GM10847 (cell line): ENCODE data around the gene FHOD1.

ENCODE experiments used
- POLR2A ChIP-seq: IDR thresholded peaks from 2 replicates; pipeline ENCODE4 v1.6.1; 2011; ENCODE audit not compliant: insufficient read length; ENCODE audit errors: extremely low read depth

Gene FHOD1

DNA sequence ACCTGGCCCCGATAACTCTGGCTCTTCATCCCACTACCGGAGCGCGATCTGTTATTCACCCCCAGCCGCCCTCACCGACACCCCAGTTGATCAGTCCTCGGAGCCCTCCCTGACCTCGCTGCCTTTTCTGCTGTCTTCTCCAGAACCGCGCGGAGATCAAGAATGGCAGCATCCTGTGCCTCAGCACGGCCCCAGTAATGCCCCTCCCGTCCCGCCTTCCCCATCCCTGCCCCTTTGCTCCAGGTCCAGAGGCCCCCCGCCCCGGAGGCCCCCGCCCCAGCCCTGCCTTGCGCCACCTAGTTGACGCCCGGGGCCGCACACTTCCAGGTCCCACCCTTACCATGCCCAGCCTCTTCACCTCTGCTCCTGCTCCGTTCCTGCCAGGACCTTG, 47.5 kb downstream of the FHOD1 start:
- TF ChIP-seq POLR2A: no peak

DNA sequence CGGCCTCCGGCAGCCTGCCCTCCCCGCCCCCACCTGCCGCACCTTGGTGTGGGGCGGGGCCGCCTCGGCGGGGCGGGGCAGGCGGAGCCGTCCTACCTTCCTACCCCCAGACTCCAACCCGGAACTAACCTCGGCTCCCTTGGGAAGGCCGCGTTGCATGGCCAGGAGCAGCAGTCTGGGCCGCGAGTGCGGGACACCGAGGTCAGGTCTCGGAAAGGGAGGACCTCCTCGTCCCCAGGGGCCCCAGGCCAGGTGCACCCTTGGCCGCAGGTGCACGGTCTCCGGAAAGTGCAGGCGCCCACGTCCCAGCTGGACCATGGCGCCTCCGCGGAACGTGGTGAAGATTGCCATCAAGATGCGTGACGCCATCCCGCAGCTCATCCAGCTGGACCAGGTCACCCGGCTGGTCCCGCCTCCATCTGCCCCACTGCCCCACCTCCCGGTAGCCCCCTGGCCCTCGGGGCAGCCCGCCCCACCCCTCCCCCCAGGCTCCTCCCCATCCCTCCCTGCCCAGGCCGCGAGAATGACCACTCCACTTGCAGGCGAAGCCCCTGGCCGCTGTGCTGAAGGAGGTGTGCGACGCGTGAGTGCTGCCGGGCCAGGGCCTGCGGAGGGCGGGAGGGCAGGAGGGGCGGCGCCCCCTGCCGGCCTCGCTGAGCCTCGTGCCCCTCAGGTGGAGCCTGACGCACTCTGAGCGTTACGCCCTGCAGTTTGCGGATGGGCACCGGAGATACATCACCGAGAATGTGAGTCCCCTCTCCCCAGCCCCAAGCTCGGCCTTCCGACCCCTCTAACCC, 48.1 kb downstream of the FHOD1 start, which contains the start of gene ELMO3:
TSS of gene ELMO3 (plus strand) at position 121 of the 797 bp plus-strand sequence. CDS start at position 317, 196 bp downstream.
- no peak for TF ChIP-seq POLR2A

DNA sequence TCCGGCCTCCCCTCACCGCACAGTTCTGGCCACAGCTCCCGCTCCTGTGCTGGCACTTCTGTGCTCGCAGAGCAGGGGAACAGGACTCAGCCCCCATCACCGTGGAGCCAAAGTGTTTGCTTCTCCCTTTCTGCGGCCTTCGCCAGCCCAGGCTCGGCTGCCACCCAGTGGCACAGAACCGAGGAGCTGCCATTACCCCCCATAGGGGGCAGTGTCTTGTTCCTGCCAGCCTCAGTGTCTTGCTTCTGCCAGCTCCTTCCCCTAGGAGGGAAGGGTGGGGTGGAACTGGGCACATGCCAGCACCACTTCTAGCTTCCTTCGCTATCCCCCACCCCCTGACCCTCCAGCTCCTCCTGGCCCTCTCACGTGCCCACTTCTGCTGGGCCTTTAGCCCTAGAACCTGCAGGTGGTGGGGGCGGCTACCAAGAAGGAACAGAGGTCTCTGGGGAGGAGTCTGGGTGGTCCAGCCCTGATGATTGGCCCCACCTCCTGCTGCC, 49.0 kb downstream of the FHOD1 start:
- TF ChIP-seq POLR2A: no peak

- TF ChIP-seq POLR2A: no peak
Observed at GRCh38 chr16:67197704-67198103, 49.6 kb downstream of the FHOD1 start.

GRCh38 chr16:67196881-67197280, 50.4 kb downstream of the FHOD1 start:
- TF ChIP-seq POLR2A: no peak

DNA sequence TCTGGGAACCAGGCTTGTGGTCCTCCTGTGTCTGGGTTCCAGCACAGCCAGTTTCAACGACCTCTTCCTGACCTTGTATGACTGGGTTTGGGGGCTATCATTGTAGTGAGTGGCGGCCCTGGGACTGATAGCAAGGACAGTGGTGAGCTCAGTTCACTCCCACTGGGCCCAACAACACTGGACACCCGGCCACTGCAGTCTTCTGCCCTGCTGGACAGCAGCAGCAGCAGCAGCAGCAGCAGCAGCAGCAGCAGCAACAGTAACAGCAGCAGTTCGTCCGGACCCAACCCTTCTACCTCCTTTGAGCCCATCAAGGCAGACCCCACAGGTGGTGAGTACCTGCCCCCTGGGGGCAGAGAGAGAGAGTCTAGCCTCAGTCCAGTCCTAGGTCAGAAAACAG, 51.6 kb downstream of the FHOD1 start:
- no peak for TF ChIP-seq POLR2A

DNA sequence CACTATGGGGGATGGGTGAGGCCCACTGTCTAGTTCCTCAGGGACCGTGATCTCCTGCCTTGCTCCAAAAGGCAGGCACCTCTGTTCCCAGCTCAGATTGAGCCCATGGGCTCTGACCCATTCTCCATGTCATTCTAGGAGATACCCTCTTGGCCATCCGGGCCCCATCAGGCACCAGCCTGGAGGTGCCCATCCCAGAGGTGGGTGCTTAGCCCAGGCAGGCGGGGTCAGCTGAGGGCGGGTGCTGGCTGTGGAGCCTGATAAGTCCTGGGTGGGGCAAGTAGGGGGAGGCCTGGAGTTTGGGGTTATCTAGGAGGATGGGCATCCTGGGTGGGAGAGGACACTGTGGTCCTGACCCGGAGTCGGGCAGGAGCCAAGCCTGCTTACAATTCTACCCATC, 53.0 kb downstream of the FHOD1 start:
- no peak for TF ChIP-seq POLR2A

GRCh38 chr16:67193536-67193935, 53.7 kb downstream of the FHOD1 start:
- no peak for TF ChIP-seq POLR2A

DNA sequence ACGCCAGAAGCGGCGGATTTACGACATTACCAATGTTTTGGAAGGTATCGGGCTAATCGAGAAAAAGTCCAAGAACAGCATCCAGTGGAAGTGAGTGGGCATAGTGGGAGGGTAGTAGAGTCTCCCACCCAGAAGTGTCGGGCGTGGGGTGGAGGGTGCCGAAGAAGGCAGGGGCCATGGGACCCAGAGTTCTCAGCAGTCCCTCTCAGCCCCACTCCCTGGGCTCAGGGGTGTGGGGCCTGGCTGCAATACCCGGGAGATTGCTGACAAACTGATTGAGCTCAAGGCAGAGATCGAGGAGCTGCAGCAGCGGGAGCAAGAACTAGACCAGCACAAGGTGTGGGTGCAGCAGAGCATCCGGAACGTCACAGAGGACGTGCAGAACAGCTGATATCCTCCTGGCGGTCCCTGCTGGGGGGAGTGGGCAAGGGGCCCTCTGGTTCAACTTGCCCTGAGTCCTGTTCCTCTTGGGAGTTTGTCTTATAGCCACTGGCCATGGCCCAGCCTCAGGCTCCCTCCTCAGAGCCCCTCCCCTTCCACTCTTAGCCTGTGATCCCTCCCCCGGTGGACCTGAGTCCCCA, 54.4 kb downstream of the FHOD1 start:
- no peak for TF ChIP-seq POLR2A

GRCh38 chr16:67191995-67192681, 55.1 kb downstream of the FHOD1 start, which contains the start of gene E2F4:
Gene E2F4 (plus strand): TSS chr16:67192155. CDS start chr16:67192228, 73 bp downstream.
- TF ChIP-seq POLR2A: peak; percentile 74

DNA sequence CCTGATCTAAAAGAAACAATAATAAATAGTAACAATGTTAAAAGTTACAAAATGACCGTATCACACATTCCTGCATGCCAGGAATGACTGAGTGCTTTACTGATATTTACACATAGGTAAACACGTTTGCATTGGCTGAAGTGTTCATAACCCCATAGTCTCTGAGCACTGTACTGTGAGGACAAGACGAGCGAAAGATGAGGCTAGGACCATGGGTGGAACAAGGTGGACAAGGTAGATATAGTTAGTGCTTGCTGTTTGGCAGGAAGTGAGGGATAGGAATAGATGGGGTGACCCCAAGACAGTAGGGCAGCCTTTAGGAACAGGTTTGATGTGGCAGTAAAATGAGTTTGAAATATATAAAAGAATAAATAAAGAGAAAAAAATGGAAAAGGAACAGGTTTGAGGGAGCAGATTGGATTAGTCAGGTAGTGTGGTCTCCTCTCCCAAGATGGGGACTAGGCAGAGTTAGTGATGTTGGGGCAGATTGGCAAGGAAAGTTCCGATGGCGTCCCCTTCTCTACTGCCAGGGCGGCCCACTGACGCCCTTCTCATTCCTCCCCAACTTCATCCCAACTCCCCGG, 55.8 kb downstream of the FHOD1 start:
- no peak for TF ChIP-seq POLR2A

GRCh38 chr16:67190448-67191399, 56.6 kb downstream of the FHOD1 start:
- TF ChIP-seq POLR2A: no peak

GRCh38 chr16:67190041-67190440, 57.2 kb downstream of the FHOD1 start, which contains the start of gene EXOC3L1:
Gene EXOC3L1 (minus strand): TSS chr16:67190136. CDS start chr16:67189676, 460 bp downstream.
- TF ChIP-seq POLR2A: no peak

GRCh38 chr16:67188798-67189197, 58.5 kb downstream of the FHOD1 start:
- TF ChIP-seq POLR2A: no peak
